HG02884 (cell line): ENCODE results near the gene CETP.

Source experiments
- ATAC-seq: cut with Tn5 transposase; IDR thresholded peaks from one replicate; pipeline ENCODE4 v1.9.1; 2021; ENCODE audit warnings: mild to moderate bottlenecking, moderate library complexity; ENCODE audit not compliant: unreplicated experiment

Gene CETP

GRCh38 chr16:56961851-56962281 is at the start of gene CETP:
Gene CETP (plus strand): TSS chr16:56961950. CDS start chr16:56961980, 30 bp downstream.
- no peak for ATAC-seq

DNA sequence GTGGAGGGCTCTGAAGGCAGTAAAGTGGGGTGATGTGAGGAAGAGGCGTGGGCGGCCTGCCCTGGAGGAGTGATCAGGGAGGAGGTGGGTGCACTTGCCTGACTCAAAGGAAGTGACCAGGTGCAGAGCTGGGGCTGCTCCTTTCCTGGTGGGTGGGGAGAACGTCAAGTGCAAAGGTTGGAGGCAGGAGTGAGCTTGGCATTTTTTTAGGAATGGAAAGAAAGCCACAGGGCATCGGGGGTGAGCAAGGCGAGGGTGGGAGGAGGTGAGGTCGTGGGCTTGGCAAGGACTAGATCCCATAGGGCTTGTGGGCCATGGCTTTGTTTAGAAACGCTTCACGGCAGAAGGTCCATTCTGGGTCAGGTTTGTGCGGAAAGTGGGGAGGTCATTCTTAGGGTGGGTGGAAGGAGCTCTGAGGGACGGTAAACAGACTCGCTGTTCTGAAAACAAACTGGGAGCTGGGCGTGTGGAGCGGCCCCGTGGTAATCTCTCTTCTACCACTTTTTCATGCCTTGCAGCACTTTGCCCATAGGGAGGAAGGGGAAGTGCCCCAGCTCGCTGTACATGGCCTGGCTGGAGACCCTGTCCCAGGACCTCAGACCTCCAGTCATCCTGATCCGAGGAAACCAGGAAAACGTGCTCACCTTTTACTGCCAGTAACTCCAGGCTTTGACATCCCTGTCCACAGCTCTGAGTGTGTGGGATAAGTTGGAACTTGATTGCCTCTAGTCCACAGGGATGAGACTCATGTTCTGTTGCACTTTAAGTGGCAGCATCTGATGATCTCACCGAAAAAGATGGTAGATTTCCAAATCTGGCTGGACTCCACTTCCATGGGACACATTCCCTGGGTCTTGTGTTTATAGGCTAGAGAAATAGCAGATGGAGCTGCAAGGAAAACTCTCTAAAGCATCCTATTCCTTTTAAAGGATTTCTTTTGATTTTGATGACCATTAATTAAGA is 48.7 kb upstream of the CETP start:
- no peak for ATAC-seq

DNA sequence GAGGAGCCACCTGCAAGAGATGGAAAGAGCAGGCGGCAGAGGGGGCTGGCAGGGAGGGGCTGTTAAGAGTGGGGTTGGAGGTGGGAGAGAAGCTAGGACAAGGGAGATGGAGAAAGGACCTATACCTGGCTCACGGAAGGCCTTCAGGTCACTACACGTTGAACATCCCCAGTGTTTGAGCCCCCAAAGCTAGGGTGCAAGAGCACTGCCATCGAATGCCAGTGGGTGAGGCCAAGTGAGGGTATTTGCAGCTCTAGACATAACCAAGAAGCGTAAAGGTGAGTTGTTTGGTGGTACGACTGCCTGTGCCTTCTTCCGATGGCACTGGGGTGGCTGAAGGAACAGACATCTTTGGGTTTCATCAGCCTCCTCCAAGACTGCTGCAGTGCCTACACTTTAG is 46.9 kb upstream of the CETP start:
- no peak for ATAC-seq

DNA sequence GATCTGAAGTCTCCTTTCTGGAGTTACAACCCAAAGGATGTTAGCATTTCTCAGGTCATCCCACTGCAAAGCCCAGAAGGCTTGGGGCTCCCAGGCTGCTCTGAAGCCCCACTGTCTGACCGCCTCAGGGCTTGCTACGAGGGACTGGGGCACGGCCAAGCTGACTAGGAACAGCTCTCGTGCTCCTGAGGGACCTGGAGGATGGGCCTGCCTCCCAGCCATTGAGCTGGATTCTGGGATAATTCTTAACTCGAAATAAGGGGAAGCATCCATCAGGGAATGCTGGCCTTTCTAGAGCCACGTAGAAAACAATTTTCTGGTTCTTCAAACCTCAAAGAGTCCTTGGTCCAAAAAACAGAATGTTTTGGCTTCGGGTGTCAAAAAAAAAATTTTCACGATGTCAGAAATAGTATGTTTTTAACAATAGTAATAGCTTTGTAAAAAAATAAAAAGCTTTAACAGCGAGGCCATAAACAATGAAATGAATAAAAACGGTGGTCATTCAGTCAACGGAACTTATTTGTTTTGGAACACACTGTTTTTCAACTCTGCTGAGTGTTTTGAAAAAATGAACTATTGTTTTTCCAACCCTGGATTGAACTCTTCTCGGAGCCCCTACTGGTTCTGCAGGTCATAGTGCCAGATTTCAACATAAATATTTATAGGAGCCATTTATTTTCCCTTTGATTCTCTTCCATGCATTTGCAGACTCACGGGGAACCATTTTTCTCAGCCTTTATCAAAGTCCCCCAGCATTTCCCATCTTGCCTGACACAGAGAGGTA is 46.2 kb upstream of the CETP start:
- no peak for ATAC-seq

DNA sequence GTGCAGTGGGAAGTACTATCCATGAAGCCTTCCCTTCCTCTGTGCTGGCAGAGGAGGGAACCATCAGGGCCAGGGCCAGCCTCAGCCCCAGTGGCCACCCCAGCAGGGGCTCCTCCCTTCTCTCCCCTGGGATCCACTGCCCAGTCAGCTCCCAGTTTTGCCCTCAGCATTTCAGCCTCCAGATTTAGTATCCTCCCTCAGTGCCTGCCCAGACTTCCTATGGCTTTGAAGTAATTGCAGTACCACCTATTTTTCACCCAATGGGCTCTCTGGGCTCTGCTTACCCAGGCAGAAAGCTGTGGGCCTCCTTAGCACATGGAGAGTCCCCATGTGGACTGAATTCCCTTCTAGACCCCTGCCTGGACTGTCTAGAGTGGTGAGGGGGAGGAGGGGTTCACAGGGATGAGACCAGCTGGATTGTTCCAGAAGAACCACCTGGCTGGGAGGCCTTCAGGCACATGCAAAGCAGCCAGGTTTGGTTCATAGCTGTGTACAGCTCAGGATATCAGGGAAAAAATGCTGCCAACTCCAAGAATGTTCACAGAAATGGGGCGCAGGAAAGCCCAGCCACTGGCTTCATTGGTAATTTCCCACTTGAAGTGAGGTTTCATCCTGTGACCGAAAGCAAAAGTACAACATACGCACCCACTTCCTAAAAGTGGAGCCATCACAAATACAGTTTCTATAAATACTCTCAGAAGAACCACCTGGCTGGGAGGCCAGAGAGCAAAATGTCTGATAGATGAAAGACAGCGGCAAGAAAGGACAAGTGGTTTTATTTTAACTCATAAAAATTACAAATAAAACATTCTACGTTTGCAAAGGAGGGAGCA is 45.0 kb upstream of the CETP start:
- ATAC-seq = peak; percentile 64

DNA sequence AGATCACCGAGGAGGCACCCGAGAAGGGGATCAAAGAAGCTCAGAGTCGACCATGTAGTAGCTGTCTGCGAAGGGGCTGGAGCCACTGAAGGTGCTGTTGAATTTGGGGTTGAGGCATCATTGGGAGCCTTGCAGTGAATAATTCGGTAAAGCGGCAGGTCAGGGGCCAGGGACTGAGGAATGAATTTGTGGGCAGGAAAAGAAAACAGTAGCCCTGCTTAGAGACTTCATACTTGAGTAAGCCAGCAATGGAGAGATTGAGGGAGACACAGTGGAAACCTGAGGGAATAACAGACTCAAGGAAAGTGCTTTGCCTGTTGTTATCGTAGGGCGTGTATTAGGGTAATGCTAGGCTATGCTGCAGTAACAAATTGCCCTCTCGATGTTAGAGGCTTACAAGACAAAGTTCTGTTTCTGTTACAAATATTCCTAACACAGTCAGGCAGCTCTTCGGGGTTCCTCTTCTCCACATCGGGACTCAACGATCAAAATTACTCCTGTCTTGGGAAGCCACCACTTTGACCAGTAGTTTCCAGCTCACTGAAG is 43.2 kb upstream of the CETP start:
- no peak for ATAC-seq

DNA sequence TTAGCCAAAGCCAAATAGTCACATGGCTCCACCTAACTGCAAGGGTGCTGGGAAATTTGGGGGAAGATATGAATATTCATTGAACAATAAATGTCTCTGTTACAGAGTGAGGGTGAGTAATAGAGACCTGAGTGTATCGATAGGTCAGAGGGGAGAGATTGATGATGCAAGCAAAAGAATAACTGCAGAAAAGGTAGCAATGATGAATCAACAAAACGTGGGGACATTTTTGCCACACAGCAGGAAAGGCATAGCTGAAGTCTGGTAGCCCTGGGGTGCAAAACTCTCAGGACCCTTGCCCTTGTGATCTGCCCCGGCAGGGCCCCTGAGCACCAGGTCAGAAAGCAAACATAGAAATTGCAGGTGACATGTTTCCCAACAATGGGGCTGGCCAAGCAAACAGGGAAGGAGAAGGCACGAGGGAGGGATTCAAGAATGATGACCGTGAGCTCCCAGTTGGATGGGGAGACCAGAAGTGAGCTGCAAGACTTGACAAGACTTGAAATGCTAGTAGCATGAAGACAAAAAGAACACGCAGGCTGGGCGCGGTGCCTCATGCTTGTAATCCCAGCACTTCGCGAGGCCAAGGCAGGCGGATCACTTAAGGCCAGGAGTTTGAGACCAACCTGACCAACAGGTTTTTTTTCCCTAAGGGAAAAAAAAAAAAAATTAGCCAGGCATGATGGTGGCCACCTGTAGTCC is 42.5 kb upstream of the CETP start:
- no peak for ATAC-seq

GRCh38 chr16:56921571-56921970 is 40.2 kb upstream of the CETP start:
- ATAC-seq = no peak

GRCh38 chr16:56923481-56924091 is 38.2 kb upstream of the CETP start:
- ATAC-seq = no peak

GRCh38 chr16:56927471-56927870 is 34.3 kb upstream of the CETP start:
- no peak for ATAC-seq

GRCh38 chr16:56929639-56930038 is 32.1 kb upstream of the CETP start:
- ATAC-seq = no peak

DNA sequence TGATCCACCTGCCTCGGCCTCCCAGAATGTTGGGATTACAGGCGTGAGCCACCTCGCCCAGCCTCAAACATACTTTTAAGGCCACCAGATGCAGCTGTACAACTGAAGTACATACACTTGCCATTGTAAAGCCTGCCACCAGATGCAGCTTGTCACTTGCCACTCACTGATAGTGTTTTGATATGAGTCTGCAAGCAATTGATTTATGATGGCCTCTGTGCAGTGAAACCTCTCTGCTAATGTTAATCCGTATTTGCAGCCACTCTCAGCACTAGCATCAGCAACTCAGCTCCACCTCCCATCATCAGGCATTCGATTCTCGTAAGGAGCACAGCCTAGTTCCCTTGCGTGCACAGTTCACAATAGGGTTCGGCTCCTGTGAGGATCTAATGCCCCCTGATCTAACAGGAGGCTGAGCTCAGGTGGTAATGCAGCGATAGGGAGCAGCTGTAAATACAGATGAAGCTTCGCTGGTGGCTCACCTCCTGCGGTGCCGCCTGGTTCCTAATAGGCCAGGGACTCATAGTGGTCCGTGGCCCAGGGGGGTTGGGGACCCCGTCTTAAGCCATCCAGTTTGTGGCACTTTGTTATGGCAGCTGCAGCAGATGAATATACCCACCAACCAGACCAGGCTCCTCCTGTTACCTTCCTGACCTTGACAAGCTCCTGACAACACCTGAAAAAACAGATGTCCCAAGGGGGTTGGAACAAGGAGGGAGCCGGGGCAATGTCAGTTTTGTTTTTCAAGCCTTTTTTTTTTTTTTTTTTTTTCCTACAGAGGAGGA is 31.1 kb upstream of the CETP start:
- no peak for ATAC-seq

DNA sequence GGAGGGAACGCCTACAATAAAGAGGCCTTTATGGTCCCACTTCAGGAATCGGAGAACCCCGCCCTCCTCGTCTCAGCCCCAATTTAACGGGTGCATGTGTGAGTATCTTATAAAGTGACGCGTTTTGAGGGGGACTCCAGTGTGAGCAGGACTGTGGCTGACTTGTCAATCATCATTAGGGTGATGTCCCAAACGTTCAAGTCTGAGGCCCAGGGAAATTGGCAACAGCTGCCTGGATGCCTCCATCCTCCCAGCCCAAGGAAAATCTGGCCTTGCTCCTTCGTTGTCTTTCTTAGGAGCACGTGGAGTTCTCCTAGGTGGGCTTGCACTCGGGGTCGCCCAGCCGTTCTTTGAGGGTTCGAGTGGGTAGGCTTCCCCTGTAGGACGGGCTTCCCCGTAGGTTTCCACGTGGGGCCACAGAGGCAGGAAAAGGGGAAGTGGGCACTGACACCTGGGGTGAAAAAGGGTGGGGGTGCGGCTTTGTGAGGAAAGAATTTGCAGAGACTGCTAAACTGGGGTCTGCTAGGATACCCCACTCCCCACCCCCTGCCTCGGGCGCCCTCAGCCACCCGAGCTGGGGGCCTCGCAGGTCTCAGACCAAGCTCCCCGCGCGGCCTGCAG is 30.4 kb upstream of the CETP start:
- peak; percentile 34 for ATAC-seq

GRCh38 chr16:56931892-56932720 is 29.6 kb upstream of the CETP start, which contains the start of gene HERPUD1:
Gene HERPUD1 (plus strand): TSS chr16:56932142. CDS start chr16:56932245, 103 bp downstream.
- ATAC-seq = peak; percentile 87

- no peak for ATAC-seq
Observed at GRCh38 chr16:56932721-56933619, 28.8 kb upstream of the CETP start.

DNA sequence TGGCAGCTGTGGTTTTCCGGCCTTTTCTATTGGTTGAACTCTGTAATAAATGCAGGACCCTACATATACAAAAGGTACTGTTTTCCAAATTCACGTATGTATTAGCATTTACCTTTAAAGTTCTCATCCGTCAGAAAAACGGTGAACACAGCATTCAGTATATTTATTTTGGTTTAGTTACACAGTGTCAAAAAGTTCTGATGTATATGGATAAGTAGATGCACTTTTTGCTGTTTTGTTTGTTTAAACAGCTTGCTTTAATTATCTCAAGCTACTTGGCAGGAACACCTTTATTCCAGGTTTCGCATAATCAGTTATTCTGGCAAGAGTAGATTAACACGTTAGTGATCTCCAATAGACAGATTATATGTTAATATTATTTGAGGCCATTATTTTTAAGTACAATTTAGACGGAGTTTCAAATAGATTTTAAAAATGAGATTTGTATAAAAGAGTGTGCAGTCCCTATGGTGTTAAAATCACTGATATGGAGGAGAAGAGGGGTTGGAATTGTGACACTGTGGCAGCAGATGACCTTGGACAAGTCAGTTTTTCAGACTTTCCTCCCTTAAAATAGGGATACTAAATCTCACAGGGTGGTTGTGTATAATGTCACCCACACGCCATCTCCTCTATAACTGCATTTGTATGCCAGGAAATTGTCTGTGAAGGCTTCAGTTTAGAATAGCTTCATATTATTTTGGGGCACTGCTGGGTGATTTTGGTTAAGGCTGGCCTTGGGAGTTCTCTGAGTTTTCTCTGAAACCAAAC is 27.7 kb upstream of the CETP start:
- ATAC-seq = no peak
